HepG2 (cell line): ENCODE measurements around the gene ZNF883. TPM values are rescaled to one million over a fixed set of nuclear protein-coding genes. Genes with fewer than 3 reads are reported as not detected.

Experiments used
- ATAC-seq: fragments of 200-7000 bp; cut with Tn5 transposase; 3 replicates; pipeline ENCODE4 v1.9.1; 2020; ENCODE audit warnings: mild to moderate bottlenecking, moderate library complexity
- BruUV-seq: library from RNA; stranded (reverse); fragments of 400-500 nt; replicated peaks from 2 replicates; lab custom pipeline; 2021; lab: Mats Ljungman, UMichigan
- CTCF ChIA-PET: fragments of 300-600 bp; formaldehyde crosslinking; extraction: SDS; loops from one replicate; lab custom pipeline; 2021; ENCODE audit warnings: low total read pairs, inconsistent platforms, low intra/inter-chr PET ratio; lab: Yijun Ruan, JAX
- POLR2A ChIA-PET: fragments of 350-600 bp; sonication (Branson Sonifier 250); formaldehyde crosslinking; loops from one replicate; lab custom pipeline; 2020; ENCODE audit warnings: antibody characterized with exemption, inconsistent platforms; lab: Yijun Ruan, JAX
- DNase-seq: peaks from one replicate; pipeline ENCODE4 v3.0.0-alpha.2; 2015; ENCODE audit warnings: low spot score
- FAIRE-seq: peaks from 3 replicates; lab custom pipeline; 2011; peaks lifted over from hg19 to GRCh38; lab: Jason Lieb, UNC
- H2AFZ ChIP-seq: one replicate; pipeline ENCODE4 v1.6.1; 2011; ENCODE audit warnings: low read length, inconsistent platforms
- H3K27ac ChIP-seq: fragments of 300-600 bp; 3 replicates; pipeline ENCODE4 v1.8.0; 2011; ENCODE audit warnings: mixed run types, mild to moderate bottlenecking, mixed read lengths, low read length, inconsistent platforms; ENCODE audit not compliant: insufficient read depth; ENCODE audit errors: extremely low read length
- H3K27me3 ChIP-seq, 2 experiments: fragments of 200-600 bp in 1 of 2; 2 replicates in 1 of 2; 3 replicates in 1 of 2; pipeline versions ENCODE4 v1.6.0 to v1.8.0; 2011; ENCODE audit warnings: low read length in 2 of 2, mild to moderate bottlenecking in 2 of 2, moderate library complexity in 2 of 2, inconsistent platforms in 1 of 2; ENCODE audit not compliant: insufficient read depth in 2 of 2, control insufficient read depth in 1 of 2
- H3K36me3 ChIP-seq, 2 experiments: fragments of 200-600 bp in 1 of 2; replicated peaks in 1 of 2; 2 replicates in 1 of 2; 3 replicates in 1 of 2; pipeline versions ENCODE4 v1.5.1 to v1.8.0; 2011; ENCODE audit warnings: low read length in 2 of 2, inconsistent platforms in 1 of 2; ENCODE audit not compliant: insufficient read depth in 2 of 2, control insufficient read depth in 1 of 2
- H3K4me1 ChIP-seq: 2 replicates; pipeline ENCODE4 v1.5.1; 2012; ENCODE audit warnings: low read length, inconsistent platforms; ENCODE audit not compliant: insufficient read depth
- H3K4me2 ChIP-seq: 2 replicates; pipeline ENCODE4 v1.6.0; 2011; ENCODE audit warnings: low read depth, low read length, inconsistent platforms
- H3K4me3 ChIP-seq, 3 experiments: fragments of 200-600 bp in 1 of 3; sonication (generic), shearing (Covaris generic) in 1 of 3; replicated peaks in 1 of 3; 2 replicates each; pipeline ENCODE4 v1.5.1; 2011 to 2016; ENCODE audit warnings: low read length in 3 of 3, inconsistent platforms in 2 of 3, low read depth in 2 of 3, mild to moderate bottlenecking in 2 of 3, control low read depth in 1 of 3, mixed read lengths in 1 of 3; ENCODE audit not compliant: insufficient read depth in 1 of 3
- H3K79me2 ChIP-seq: one replicate; pipeline ENCODE4 v1.6.1; 2011; ENCODE audit warnings: low read length, inconsistent platforms; ENCODE audit not compliant: insufficient read depth
- H3K9ac ChIP-seq: 2 replicates; pipeline ENCODE4 v1.6.0; 2011; ENCODE audit warnings: mild to moderate bottlenecking, low read depth, low read length, inconsistent platforms; ENCODE audit not compliant: insufficient read depth
- H3K9me3 ChIP-seq: 2 replicates; pipeline ENCODE4 v1.5.1; 2012; ENCODE audit warnings: mild to moderate bottlenecking, low read length
- H4K20me1 ChIP-seq: 2 replicates; pipeline ENCODE4 v1.6.0; 2011; ENCODE audit warnings: inconsistent platforms, mild to moderate bottlenecking, low read length, moderate library complexity; ENCODE audit not compliant: insufficient read depth
- HHEX ChIP-seq: IDR thresholded peaks from 2 replicates; pipeline ENCODE4 v1.6.1; 2016; ENCODE audit warnings: control low read depth
- HMGXB4 ChIP-seq, 2 experiments: sonication (generic) in 1 of 2; formaldehyde crosslinking in 1 of 2; IDR thresholded peaks; 2 replicates each; pipeline versions ENCODE4 v1.4.0 to v1.6.1; 2018 to 2020; ENCODE audit warnings: missing genetic modification reagents in 2 of 2, borderline replicate concordance in 1 of 2, low read depth in 1 of 2, mild to moderate bottlenecking in 1 of 2, missing biosample characterization in 1 of 2
- MTF1 ChIP-seq: sonication (generic); formaldehyde crosslinking; IDR thresholded peaks from 2 replicates; pipeline ENCODE4 v1.5.0; 2020; ENCODE audit warnings: missing genetic modification reagents
- MZF1 ChIP-seq: sonication (generic); formaldehyde crosslinking; IDR thresholded peaks from 2 replicates; pipeline ENCODE4 v1.8.1; 2023; ENCODE audit warnings: mild to moderate bottlenecking, missing genetic modification reagents, borderline replicate concordance
- NAIF1 ChIP-seq: sonication (generic); formaldehyde crosslinking; IDR thresholded peaks from 2 replicates; pipeline ENCODE4 v1.5.0; 2020; ENCODE audit warnings: mild to moderate bottlenecking, missing genetic modification reagents, borderline replicate concordance
- NFE2L1 ChIP-seq: sonication (generic); formaldehyde crosslinking; IDR thresholded peaks from 2 replicates; pipeline ENCODE4 v1.4.0; 2020; ENCODE audit warnings: missing genetic modification reagents, mild to moderate bottlenecking, borderline replicate concordance
- SMARCE1 ChIP-seq: fragments of 450-650 bp; IDR thresholded peaks from 2 replicates; pipeline ENCODE4 v1.6.1; 2017; ENCODE audit warnings: borderline replicate concordance
- THAP11 ChIP-seq: IDR thresholded peaks from 2 replicates; pipeline ENCODE4 v1.6.1; 2016; ENCODE audit warnings: missing biosample characterization, missing genetic modification reagents
- ZNF232 ChIP-seq: sonication (generic); formaldehyde crosslinking; IDR thresholded peaks from 2 replicates; pipeline ENCODE4 v1.4.0; 2020; ENCODE audit warnings: missing genetic modification reagents, borderline replicate concordance
- ZSCAN30 ChIP-seq: sonication (generic); formaldehyde crosslinking; IDR thresholded peaks from 2 replicates; pipeline ENCODE4 v1.5.0; 2020; ENCODE audit warnings: mild to moderate bottlenecking, missing genetic modification reagents
- ZXDC ChIP-seq: sonication (generic); formaldehyde crosslinking; IDR thresholded peaks from 2 replicates; pipeline ENCODE4 v1.5.0; 2020; ENCODE audit warnings: mild to moderate bottlenecking, missing genetic modification reagents
- WGBS: methylation state at CpG from one replicate; pipeline ENCODE4 v1.1.6; 2017; ENCODE audit warnings: low lambda C conversion rate; 5-methylcytosine and 5-hydroxymethylcytosine counted together
- in situ Hi-C: cut with HindIII; loops from 2 replicates; pipeline ENCODE4 v1.10.0; 2017; ENCODE audit warnings: low pct_unique_long_range_greater_than_20kb; ENCODE audit not compliant: extremely low pct_ligation_motif_present
- intact Hi-C: fragments of 100-400 bp; cut with micrococcal nuclease; formaldehyde crosslinking; loops from one replicate; pipeline ENCODE4 v1.10.0; 2022; ENCODE audit not compliant: unreplicated experiment
- polyA plus RNA-seq, 8 experiments: library from polyadenylated mRNA; depleted of rRNA in 3 of 8; stranded (reverse) in 7 of 8; unstranded in 1 of 8; fragments of >200 nt; fragmentation: Illumina TruSeq in 4 of 8; extraction: Trizol in 4 of 8; gene quantifications; 2 replicates each; pipeline versions ENCODE4 v1.2.1 to v1.2.3, GENCODE V29; 2011 to 2016; ENCODE audit warnings: low read depth in 4 of 8, missing spikeins in 1 of 8, mixed read lengths in 1 of 8; ENCODE audit not compliant: insufficient read depth in 1 of 8
- total RNA-seq, 5 experiments: library from RNA; depleted of rRNA; stranded (reverse); fragments of >200 nt; fragmentation: Illumina TruSeq; extraction: Trizol; gene quantifications; 2 replicates each; pipeline ENCODE4 v1.2.3, GENCODE V29; 2016; ENCODE audit warnings: low read depth in 1 of 5

ZNF883 gene
- total and polyA plus RNA-seq, 2 of the 13 experiments (the other 11 are each of a cell fraction or from before 2014, with no cell fraction given): 5.3 to 10.0 TPM

GRCh38 chr9:112914524-112914923, 97.5 kb downstream of the ZNF883 start:
- no TSS peak for BruUV-seq
- Histone ChIP-seq H4K20me1 (no peaks in the 10 kb centered on the region), H3K4me3 (no peak overlapping the region), H3K4me2 (no peak overlapping the region), H3K9me3 (no peaks in the 10 kb centered on the region), H3K4me1 (no peaks in the 10 kb centered on the region), H2AFZ (no peak overlapping the region), H3K79me2 (no peaks in the 10 kb centered on the region), H3K36me3 (no peaks in the 10 kb centered on the region), H3K27me3 (no peaks in the 10 kb centered on the region), H3K27ac (no peak overlapping the region), H3K9ac (no peak overlapping the region)
- TF ChIP-seq NFE2L1: no peak
- no peak for TF ChIP-seq THAP11
- TF ChIP-seq HMGXB4 (CRISPR knock-in tag; IDR thresholded peaks at IDR 0.05; ENCODE audit: borderline replicate concordance in 1 of 2, low read depth in 1 of 2): no peak
- TF ChIP-seq SMARCE1: no peak
- TF ChIP-seq NAIF1 (CRISPR knock-in tag): no peak
- TF ChIP-seq ZXDC (CRISPR knock-in tag): no peak
- TF ChIP-seq ZSCAN30 (CRISPR knock-in tag): no peak
- TF ChIP-seq HHEX (CRISPR knock-in tag): no peak
- no peak for TF ChIP-seq MTF1 (CRISPR knock-in tag)
- TF ChIP-seq MZF1: no peak
- no peak for TF ChIP-seq ZNF232 (CRISPR knock-in tag)
- intact Hi-C loops (no loop called here), in situ Hi-C loops (no loop called here)
- DNase-seq (no peak), FAIRE-seq (no peak), ATAC-seq (no peak)
- ChIA-PET POLR2A (no interaction called here), CTCF (no interaction called here)
- WGBS: 5% methylated on average over 2 of the region's 2 CpGs
